Progenitor cell of endocrine pancreas (in vitro differentiated cells): Measurements from ENCODE around the gene TM2D3. TPM values are rescaled to one million over a fixed set of nuclear protein-coding genes. Genes with fewer than 3 reads are reported as not detected.

Experiments used
- DNase-seq: peaks from one replicate; pipeline ENCODE4 v3.0.0; 2021; ENCODE audit warnings: low spot score; ENCODE audit not compliant: unreplicated experiment
- H3K27ac Mint-ChIP-seq: 2 replicates; pipeline ENCODE4 v1.8.0; 2021; ENCODE audit warnings: mild to moderate bottlenecking, moderate library complexity, mixed read lengths
- H3K27me3 Mint-ChIP-seq: 2 replicates; pipeline ENCODE4 v1.8.0; 2021; ENCODE audit warnings: mixed read lengths
- H3K36me3 Mint-ChIP-seq: 2 replicates; pipeline ENCODE4 v1.8.0; 2022; ENCODE audit warnings: mixed read lengths; ENCODE audit not compliant: insufficient read depth
- H3K4me1 Mint-ChIP-seq: 2 replicates; pipeline ENCODE4 v1.8.0; 2021; ENCODE audit warnings: low read depth, mixed read lengths
- H3K4me3 Mint-ChIP-seq: 2 replicates; pipeline ENCODE4 v1.8.0; 2021; ENCODE audit warnings: low read depth, mild to moderate bottlenecking, moderate library complexity, mixed read lengths
- H3K9me3 Mint-ChIP-seq: 2 replicates; pipeline ENCODE4 v1.8.0; 2021; ENCODE audit warnings: low read depth, mixed read lengths
- CTCF ChIP-seq: fragments of 200-600 bp; sonication (generic); IDR thresholded peaks from one replicate; pipeline ENCODE4 v1.5.0; 2021; ENCODE audit warnings: antibody characterized with exemption, mild to moderate bottlenecking; ENCODE audit not compliant: unreplicated experiment
- total RNA-seq: library from RNA; stranded (reverse); gene quantifications from 2 replicates; pipeline ENCODE4 v1.2.1, GENCODE V29; 2021

The TM2D3 gene
- total RNA-seq, 1 donor from 2014 or later: 49.3 TPM

- H3K4me3 Mint-ChIP-seq: no peak overlapping the region
- no peak for TF ChIP-seq CTCF
- no peaks in the 10 kb centered on the region for H3K27me3 Mint-ChIP-seq
- DNase-seq: no peak
- no peaks in the 10 kb centered on the region for H3K4me1 Mint-ChIP-seq
- H3K36me3 Mint-ChIP-seq: peaks cover 17% of the 10 kb centered on the region
- no peaks in the 10 kb centered on the region for H3K9me3 Mint-ChIP-seq
- no peak overlapping the region for H3K27ac Mint-ChIP-seq
Measured at GRCh38 chr15:101692801-101693598, 40.8 kb upstream of the TM2D3 start.

GRCh38 chr15:101689901-101690300 lies 37.7 kb upstream of the TM2D3 start:
- H3K27ac Mint-ChIP-seq: no peak overlapping the region
- H3K36me3 Mint-ChIP-seq: peaks cover 6% of the 10 kb centered on the region
- no peaks in the 10 kb centered on the region for H3K4me1 Mint-ChIP-seq
- no peaks in the 10 kb centered on the region for H3K27me3 Mint-ChIP-seq
- H3K9me3 Mint-ChIP-seq: no peaks in the 10 kb centered on the region
- no peak for DNase-seq
- no peak overlapping the region for H3K4me3 Mint-ChIP-seq
- TF ChIP-seq CTCF: no peak

DNA sequence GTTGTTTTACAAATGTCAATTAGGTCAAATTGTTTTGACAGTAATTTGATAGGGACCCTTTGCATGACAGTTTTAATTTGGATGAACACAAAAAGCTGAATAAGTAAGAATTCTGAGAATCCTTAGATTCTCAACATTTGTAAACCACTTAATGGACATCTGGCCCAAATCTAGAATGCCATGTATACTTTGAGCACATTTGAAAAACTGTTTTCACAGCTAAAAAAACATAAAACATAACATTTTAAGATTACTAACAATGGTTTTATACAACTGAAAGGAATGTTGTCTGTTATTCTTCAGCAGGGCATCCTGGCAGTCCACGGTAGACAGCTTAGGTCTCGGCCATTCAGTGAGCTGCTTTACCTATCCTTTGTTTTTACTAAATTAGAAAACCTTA lies 34.5 kb upstream of the TM2D3 start:
- H3K4me1 Mint-ChIP-seq: peaks cover 8% of the 10 kb centered on the region
- H3K27ac Mint-ChIP-seq: no peak overlapping the region
- no peak for DNase-seq
- no peak for TF ChIP-seq CTCF
- H3K36me3 Mint-ChIP-seq: peaks cover 18% of the 10 kb centered on the region
- H3K9me3 Mint-ChIP-seq: no peaks in the 10 kb centered on the region
- no peak overlapping the region for H3K4me3 Mint-ChIP-seq
- H3K27me3 Mint-ChIP-seq: no peaks in the 10 kb centered on the region

GRCh38 chr15:101684877-101685276 lies 32.7 kb upstream of the TM2D3 start:
- DNase-seq: no peak
- Mint-ChIP-seq H3K36me3 (peaks cover 25% of the 10 kb centered on the region), H3K27me3 (no peaks in the 10 kb centered on the region), H3K27ac (no peak overlapping the region), H3K9me3 (no peaks in the 10 kb centered on the region), H3K4me3 (no peak overlapping the region), H3K4me1 (peaks cover 8% of the 10 kb centered on the region)
- no peak for TF ChIP-seq CTCF

DNA sequence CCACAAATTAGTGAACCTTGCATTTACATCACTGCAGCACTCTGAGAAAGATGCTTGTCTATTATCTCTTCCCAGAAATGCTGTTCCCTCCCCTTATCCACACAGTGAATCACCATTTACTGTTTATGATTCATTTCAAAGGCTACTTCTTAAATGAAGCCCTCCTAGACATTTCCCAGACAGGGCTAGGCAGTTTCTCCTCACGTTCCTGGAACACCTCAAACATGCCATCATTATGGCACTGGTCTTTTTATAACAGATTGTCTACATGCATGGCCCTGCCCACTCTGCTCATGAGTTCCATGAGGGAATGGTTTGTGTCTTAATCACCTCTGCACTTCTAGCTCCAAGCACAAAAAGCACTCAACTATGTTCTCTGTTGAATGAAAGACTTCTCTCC lies 32.2 kb upstream of the TM2D3 start:
- Mint-ChIP-seq H3K4me3 (no peak overlapping the region), H3K27me3 (no peaks in the 10 kb centered on the region), H3K36me3 (peaks cover 26% of the 10 kb centered on the region), H3K27ac (no peak overlapping the region), H3K4me1 (peaks cover 8% of the 10 kb centered on the region), H3K9me3 (no peaks in the 10 kb centered on the region)
- DNase-seq: no peak
- TF ChIP-seq CTCF: no peak
